ENCODE results near the gene PLEKHM3. TPM values are rescaled to one million over a fixed set of nuclear protein-coding genes. Genes with fewer than 3 reads are reported as not detected.

PLEKHM3 gene
- total RNA-seq, 1 experiment from 2014 or later: 9.3 TPM

DNA sequence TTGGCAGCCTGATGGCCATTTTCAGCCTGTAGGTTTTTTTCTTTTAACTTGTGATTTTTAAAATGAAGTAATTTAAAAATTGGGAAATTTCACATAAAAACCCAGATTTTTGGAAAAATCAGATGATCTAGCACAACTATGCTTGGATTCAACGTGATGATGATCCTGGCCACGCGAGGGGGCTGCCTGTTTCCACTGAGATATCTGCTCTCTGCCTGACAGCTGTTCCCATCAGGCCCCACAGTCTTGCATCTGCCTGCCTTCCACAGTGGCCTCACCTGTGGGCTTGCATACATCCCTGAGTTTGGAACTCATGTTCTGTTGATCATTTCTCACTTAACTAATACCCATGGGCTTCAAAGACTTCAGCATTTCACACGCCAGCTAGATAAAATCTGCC, 163.5 kb downstream of the PLEKHM3 start:
- TF ChIP-seq, protein P1, sequence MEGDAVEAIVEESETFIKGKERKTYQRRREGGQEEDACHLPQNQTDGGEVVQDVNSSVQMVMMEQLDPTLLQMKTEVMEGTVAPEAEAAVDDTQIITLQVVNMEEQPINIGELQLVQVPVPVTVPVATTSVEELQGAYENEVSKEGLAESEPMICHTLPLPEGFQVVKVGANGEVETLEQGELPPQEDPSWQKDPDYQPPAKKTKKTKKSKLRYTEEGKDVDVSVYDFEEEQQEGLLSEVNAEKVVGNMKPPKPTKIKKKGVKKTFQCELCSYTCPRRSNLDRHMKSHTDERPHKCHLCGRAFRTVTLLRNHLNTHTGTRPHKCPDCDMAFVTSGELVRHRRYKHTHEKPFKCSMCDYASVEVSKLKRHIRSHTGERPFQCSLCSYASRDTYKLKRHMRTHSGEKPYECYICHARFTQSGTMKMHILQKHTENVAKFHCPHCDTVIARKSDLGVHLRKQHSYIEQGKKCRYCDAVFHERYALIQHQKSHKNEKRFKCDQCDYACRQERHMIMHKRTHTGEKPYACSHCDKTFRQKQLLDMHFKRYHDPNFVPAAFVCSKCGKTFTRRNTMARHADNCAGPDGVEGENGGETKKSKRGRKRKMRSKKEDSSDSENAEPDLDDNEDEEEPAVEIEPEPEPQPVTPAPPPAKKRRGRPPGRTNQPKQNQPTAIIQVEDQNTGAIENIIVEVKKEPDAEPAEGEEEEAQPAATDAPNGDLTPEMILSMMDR (IDR thresholded peaks at IDR 0.05; ENCODE audit: insufficient read depth in 1 of 2, low read depth in 1 of 2, low read length in 1 of 2, severe bottlenecking in 1 of 2, unreplicated experiment in 1 of 2): no peak
- Histone ChIP-seq H3K4me1 (peaks cover 9% of the 10 kb centered on the region), H3K36me3 (ENCODE audit: control insufficient read depth, insufficient read depth, low read length) (no peaks in the 10 kb centered on the region; the same call in 1 of the 2 replicates), H3K27me3 (replicated peaks; ENCODE audit: control insufficient read depth, insufficient read depth, low read length) (no peaks in the 10 kb centered on the region), H3K4me3 (ENCODE audit: low read depth, low read length) (no peak overlapping the region), H3K9me3 (no peaks in the 10 kb centered on the region)
- Mint-ChIP-seq H3K4me1 (ENCODE audit: low read depth, unreplicated experiment) (peaks cover 16% of the 10 kb centered on the region), H3K27ac (ENCODE audit: unreplicated experiment) (no peak overlapping the region), H3K9me3 (ENCODE audit: unreplicated experiment) (no peaks in the 10 kb centered on the region), H3K27me3 (ENCODE audit: insufficient read depth, unreplicated experiment) (no peaks in the 10 kb centered on the region), H3K36me3 (ENCODE audit: insufficient read depth, unreplicated experiment) (peaks cover 5% of the 10 kb centered on the region), H3K4me3 (ENCODE audit: unreplicated experiment) (no peak overlapping the region)
- no TSS peak for BruUV-seq (replicated peaks)
- CTCF ChIA-PET: no interaction called here
- DNase-seq: no peak
- POLR2A ChIA-PET: no interaction called here
- intact Hi-C loops (cut with micrococcal nuclease; ENCODE audit: unreplicated experiment): loop anchor here (1.0 kb wide), 1 partner anchor 9 kb away; no protein-coding TSS in a partner anchor

DNA sequence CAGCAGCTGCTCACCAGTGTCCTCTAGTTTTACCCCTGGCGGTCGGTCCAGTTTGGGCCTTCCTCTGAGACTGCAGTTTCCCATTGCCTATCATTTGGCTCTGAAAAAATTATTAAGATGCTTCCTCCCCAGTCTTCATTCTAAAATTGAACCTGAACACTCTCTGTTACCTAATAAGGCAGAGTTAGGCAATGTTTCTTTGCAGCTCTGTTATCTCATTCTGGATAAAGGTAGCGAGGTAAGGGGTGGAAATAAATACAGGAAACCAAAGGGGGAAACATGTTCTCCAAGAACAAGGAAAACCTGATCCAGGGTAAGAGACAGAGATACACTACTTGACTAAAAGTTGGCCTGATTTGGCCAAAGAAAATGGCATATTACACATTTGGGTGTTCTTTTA, 164.6 kb downstream of the PLEKHM3 start:
- Histone ChIP-seq H3K27me3 (replicated peaks; ENCODE audit: control insufficient read depth, insufficient read depth, low read length) (no peaks in the 10 kb centered on the region), H3K9me3 (no peaks in the 10 kb centered on the region), H3K4me3 (ENCODE audit: low read depth, low read length) (no peak overlapping the region), H3K36me3 (ENCODE audit: control insufficient read depth, insufficient read depth, low read length) (no peaks in the 10 kb centered on the region; the same call in 1 of the 2 replicates), H3K4me1 (peaks cover 9% of the 10 kb centered on the region)
- H3K4me3 Mint-ChIP-seq (ENCODE audit: unreplicated experiment): no peak overlapping the region
- no peaks in the 10 kb centered on the region for H3K9me3 Mint-ChIP-seq (ENCODE audit: unreplicated experiment)
- POLR2A ChIA-PET: no interaction called here
- no TSS peak for BruUV-seq (replicated peaks)
- DNase-seq: no peak
- H3K27ac Mint-ChIP-seq (ENCODE audit: unreplicated experiment): peak overlapping the region; percentile 20
- intact Hi-C loops (cut with micrococcal nuclease; ENCODE audit: unreplicated experiment): no loop called here
- TF ChIP-seq, protein P1 (IDR thresholded peaks at IDR 0.05; ENCODE audit: insufficient read depth in 1 of 2, low read depth in 1 of 2, low read length in 1 of 2, severe bottlenecking in 1 of 2, unreplicated experiment in 1 of 2): no peak
- peaks cover 16% of the 10 kb centered on the region for H3K4me1 Mint-ChIP-seq (ENCODE audit: low read depth, unreplicated experiment)
- no peaks in the 10 kb centered on the region for H3K36me3 Mint-ChIP-seq (ENCODE audit: insufficient read depth, unreplicated experiment)
- H3K27me3 Mint-ChIP-seq (ENCODE audit: insufficient read depth, unreplicated experiment): no peaks in the 10 kb centered on the region
- CTCF ChIA-PET: no interaction called here

DNA sequence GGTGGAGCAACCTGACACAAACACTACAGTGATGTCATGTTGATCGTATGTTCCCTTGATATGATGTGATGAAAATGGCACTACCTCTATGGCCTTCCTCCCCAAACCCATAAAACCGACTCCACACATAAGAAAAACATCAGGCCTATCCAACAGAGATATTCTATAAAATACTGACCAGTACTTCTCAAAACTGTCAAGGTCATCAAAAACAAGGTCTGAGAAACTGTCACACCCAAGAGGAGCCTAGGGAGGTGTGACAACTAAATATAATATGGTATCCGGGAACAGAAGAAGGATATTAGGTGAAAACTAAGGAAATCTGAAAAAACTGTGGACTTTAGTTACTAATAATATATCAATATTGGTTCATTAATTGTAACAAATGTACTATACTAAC, 169.7 kb downstream of the PLEKHM3 start:
- no peaks in the 10 kb centered on the region for H3K9me3 ChIP-seq
- ChIA-PET POLR2A (no interaction called here), CTCF (no interaction called here)
- H3K4me3 ChIP-seq (ENCODE audit: low read depth, low read length): no peak overlapping the region
- Mint-ChIP-seq H3K27me3 (ENCODE audit: insufficient read depth, unreplicated experiment) (no peaks in the 10 kb centered on the region), H3K9me3 (ENCODE audit: unreplicated experiment) (no peaks in the 10 kb centered on the region), H3K4me1 (ENCODE audit: low read depth, unreplicated experiment) (peaks cover 9% of the 10 kb centered on the region), H3K4me3 (ENCODE audit: unreplicated experiment) (no peak overlapping the region), H3K36me3 (ENCODE audit: insufficient read depth, unreplicated experiment) (no peaks in the 10 kb centered on the region), H3K27ac (ENCODE audit: unreplicated experiment) (no peak overlapping the region)
- TF ChIP-seq, protein P1 (IDR thresholded peaks at IDR 0.05; ENCODE audit: insufficient read depth in 1 of 2, low read depth in 1 of 2, low read length in 1 of 2, severe bottlenecking in 1 of 2, unreplicated experiment in 1 of 2): no peak
- BruUV-seq (replicated peaks): no TSS peak
- H3K36me3 ChIP-seq (ENCODE audit: control insufficient read depth, insufficient read depth, low read length): no peaks in the 10 kb centered on the region; the same call in 1 of the 2 replicates
- H3K27me3 ChIP-seq (replicated peaks; ENCODE audit: control insufficient read depth, insufficient read depth, low read length): no peaks in the 10 kb centered on the region
- H3K4me1 ChIP-seq: no peaks in the 10 kb centered on the region
- no peak for DNase-seq
- intact Hi-C loops (cut with micrococcal nuclease; ENCODE audit: unreplicated experiment): no loop called here
